Endodermal cell (in vitro differentiated cells): ENCODE results near the gene SGCD. TPM values are rescaled to one million over a fixed set of nuclear protein-coding genes. Genes with fewer than 3 reads are reported as not detected.

Experiments used
- DNase-seq: peaks from one replicate; pipeline ENCODE4 v3.0.0-alpha.2; 2017
- H3K27ac ChIP-seq: 2 replicates; pipeline ENCODE4 v1.5.1; 2013; ENCODE audit warnings: mild to moderate bottlenecking, low read depth, low read length, moderate library complexity
- H3K27me3 ChIP-seq: 2 replicates; pipeline ENCODE4 v1.6.1; 2013; ENCODE audit warnings: mild to moderate bottlenecking, low read length, moderate library complexity; ENCODE audit not compliant: insufficient read depth, control insufficient read depth, poor library complexity, severe bottlenecking
- H3K36me3 ChIP-seq: 2 replicates; pipeline ENCODE4 v1.7.0; 2013; ENCODE audit warnings: mild to moderate bottlenecking, low read length, moderate library complexity; ENCODE audit not compliant: control insufficient read depth, insufficient read depth
- H3K4me1 ChIP-seq: one replicate; pipeline ENCODE4 v1.7.0; 2013; ENCODE audit warnings: low read length; ENCODE audit not compliant: control insufficient read depth, insufficient read depth
- H3K4me3 ChIP-seq: 2 replicates; pipeline ENCODE4 v1.5.1; 2013; ENCODE audit warnings: mild to moderate bottlenecking, low read length, moderate library complexity
- H3K9ac ChIP-seq: 2 replicates; pipeline ENCODE4 v1.6.1; 2013; ENCODE audit warnings: mild to moderate bottlenecking, low read length, moderate library complexity; ENCODE audit not compliant: poor library complexity, severe bottlenecking; ENCODE audit errors: extremely low read depth
- H3K9me3 ChIP-seq: 2 replicates; pipeline ENCODE4 v1.6.1; 2013; ENCODE audit warnings: mild to moderate bottlenecking, low read length, moderate library complexity; ENCODE audit not compliant: control insufficient read depth
- H3K27ac Mint-ChIP-seq: 2 replicates; pipeline ENCODE4 v1.8.0; 2020; ENCODE audit warnings: mixed read lengths
- H3K27me3 Mint-ChIP-seq: 2 replicates; pipeline ENCODE4 v1.8.0; 2021; ENCODE audit warnings: mild to moderate bottlenecking, mixed read lengths; ENCODE audit not compliant: insufficient read depth
- H3K36me3 Mint-ChIP-seq: 2 replicates; pipeline ENCODE4 v1.8.0; 2020; ENCODE audit warnings: low read depth, mixed read lengths
- H3K4me1 Mint-ChIP-seq: 2 replicates; pipeline ENCODE4 v1.8.0; 2020; ENCODE audit warnings: mixed read lengths
- H3K4me3 Mint-ChIP-seq: 2 replicates; pipeline ENCODE4 v1.8.0; 2020; ENCODE audit warnings: mild to moderate bottlenecking, moderate library complexity, mixed read lengths
- H3K9me3 Mint-ChIP-seq: 2 replicates; pipeline ENCODE4 v1.8.0; 2020; ENCODE audit warnings: mild to moderate bottlenecking, mixed read lengths
- CTCF ChIP-seq: fragments of 200-600 bp; sonication (generic); conservative IDR thresholded peaks from 2 replicates; pipeline ENCODE4 v1.5.0; 2021; ENCODE audit warnings: antibody characterized with exemption, mild to moderate bottlenecking
- WGBS, 2 experiments: methylation state at CpG; one replicate each; pipeline versions ENCODE4 v1.1.5 to v1.1.7; 2013; ENCODE audit warnings: missing lambda C conversion rate in 2 of 2, mixed read lengths in 1 of 2; ENCODE audit not compliant: insufficient coverage in 1 of 2, insufficient read length in 1 of 2; 5-methylcytosine and 5-hydroxymethylcytosine counted together
- total RNA-seq, 2 donors: library from RNA; stranded (reverse); fragmentation: NEBNext Ultra II Directional in 1 of 2; extraction: Animal tissue kit (Norgen Biotek cat#: 25700) in 1 of 2; gene quantifications; 2 replicates in 1 of 2; 3 replicates in 1 of 2; pipeline ENCODE4 v1.2.1, GENCODE V29; 2021

Gene SGCD
- total RNA-seq, 2 donors from 2014 or later = 0.04 to 0.42 TPM

GRCh38 chr5:156386976-156387375, 60.0 kb downstream of the SGCD start:
- DNase-seq = no peak
- H3K4me1 Mint-ChIP-seq = no peaks in the 10 kb centered on the region
- no peaks in the 10 kb centered on the region for H3K36me3 Mint-ChIP-seq
- WGBS, 2 experiments = 96 to 100% methylated on average over 1 to 4 of the region's 4 CpGs
- H3K27ac Mint-ChIP-seq = no peak overlapping the region
- Histone ChIP-seq H3K27me3 (no peaks in the 10 kb centered on the region), H3K27ac (no peak overlapping the region), H3K36me3 (no peaks in the 10 kb centered on the region), H3K9ac (no peak overlapping the region), H3K9me3 (no peaks in the 10 kb centered on the region), H3K4me1 (no peaks in the 10 kb centered on the region), H3K4me3 (no peak overlapping the region)
- H3K27me3 Mint-ChIP-seq = no peaks in the 10 kb centered on the region
- no peak overlapping the region for H3K4me3 Mint-ChIP-seq
- no peaks in the 10 kb centered on the region for H3K9me3 Mint-ChIP-seq
- TF ChIP-seq CTCF = no peak

- H3K9me3 ChIP-seq = no peaks in the 10 kb centered on the region
- no peaks in the 10 kb centered on the region for H3K4me1 Mint-ChIP-seq
- H3K4me3 ChIP-seq = no peak overlapping the region
- H3K27me3 Mint-ChIP-seq = no peaks in the 10 kb centered on the region
- no peaks in the 10 kb centered on the region for H3K4me1 ChIP-seq
- no peaks in the 10 kb centered on the region for H3K36me3 ChIP-seq
- H3K4me3 Mint-ChIP-seq = no peak overlapping the region
- H3K9me3 Mint-ChIP-seq = no peaks in the 10 kb centered on the region
- no peak for TF ChIP-seq CTCF
- H3K36me3 Mint-ChIP-seq = no peaks in the 10 kb centered on the region
- no peaks in the 10 kb centered on the region for H3K27me3 ChIP-seq
- no peak overlapping the region for H3K27ac Mint-ChIP-seq
- no peak overlapping the region for H3K9ac ChIP-seq
- DNase-seq = no peak
- no peak overlapping the region for H3K27ac ChIP-seq
Observed at GRCh38 chr5:156387391-156387790, 60.4 kb downstream of the SGCD start.

- Histone ChIP-seq H3K36me3 (no peaks in the 10 kb centered on the region), H3K27me3 (no peaks in the 10 kb centered on the region), H3K4me1 (no peaks in the 10 kb centered on the region), H3K9me3 (no peaks in the 10 kb centered on the region), H3K9ac (no peak overlapping the region), H3K27ac (no peak overlapping the region), H3K4me3 (no peak overlapping the region)
- 77 to 94% methylated on average over 2 of the region's 2 CpGs for WGBS, 2 experiments
- Mint-ChIP-seq H3K4me3 (no peak overlapping the region), H3K4me1 (no peaks in the 10 kb centered on the region), H3K27me3 (no peaks in the 10 kb centered on the region), H3K9me3 (no peaks in the 10 kb centered on the region), H3K27ac (no peak overlapping the region), H3K36me3 (no peaks in the 10 kb centered on the region)
- no peak for TF ChIP-seq CTCF
- no peak for DNase-seq
Observed at GRCh38 chr5:156388233-156388632, 61.3 kb downstream of the SGCD start.
